Lower leg skin (tissue), 4 donors: ENCODE data around the gene DFFA. TPM values are rescaled to one million over a fixed set of nuclear protein-coding genes. Genes with fewer than 3 reads are reported as not detected.

Source experiments
- DNase-seq, 2 donors: peaks; one replicate each; pipeline ENCODE4 v3.0.0-alpha.2; 2019; ENCODE audit warnings: low spot score in 2 of 2
- H3K4me3 ChIP-seq: fragments of 200-600 bp; sonication (generic); 2 replicates; pipeline ENCODE4 v1.5.1; 2017; ENCODE audit warnings: mild to moderate bottlenecking, low read depth; ENCODE audit not compliant: poor library complexity, severe bottlenecking
- CTCF ChIP-seq, 3 donors: fragments of 450-650 bp; IDR thresholded peaks; one replicate each; pipeline ENCODE4 v1.5.1; 2016; ENCODE audit warnings: antibody characterized with exemption in 3 of 3, mild to moderate bottlenecking in 3 of 3, moderate library complexity in 2 of 3
- POLR2A ChIP-seq, 2 donors: fragments of 450-650 bp; IDR thresholded peaks; one replicate each; pipeline ENCODE4 v1.6.1; 2016 to 2017; ENCODE audit warnings: antibody characterized with exemption in 2 of 2, mild to moderate bottlenecking in 1 of 2, moderate library complexity in 1 of 2
- WGBS, 2 donors: methylation state at CpG; one replicate each; pipeline ENCODE4 v1.1.5; 2018; 5-methylcytosine and 5-hydroxymethylcytosine counted together
- intact Hi-C: fragments of 100-400 bp; cut with DNase I; formaldehyde crosslinking; loops from one replicate; pipeline ENCODE4 v1.15.0; 2023; ENCODE audit warnings: low total_unique reads
- total RNA-seq, 4 donors: library from RNA; depleted of rRNA; stranded (reverse); fragments of >200 nt; gene quantifications; one replicate each; pipeline ENCODE4 v1.1.0, GENCODE V29; 2016

The DFFA gene
- total RNA-seq, 4 donors from 2014 or later: 14.1 to 20.9 (median 18.0) TPM

DNA sequence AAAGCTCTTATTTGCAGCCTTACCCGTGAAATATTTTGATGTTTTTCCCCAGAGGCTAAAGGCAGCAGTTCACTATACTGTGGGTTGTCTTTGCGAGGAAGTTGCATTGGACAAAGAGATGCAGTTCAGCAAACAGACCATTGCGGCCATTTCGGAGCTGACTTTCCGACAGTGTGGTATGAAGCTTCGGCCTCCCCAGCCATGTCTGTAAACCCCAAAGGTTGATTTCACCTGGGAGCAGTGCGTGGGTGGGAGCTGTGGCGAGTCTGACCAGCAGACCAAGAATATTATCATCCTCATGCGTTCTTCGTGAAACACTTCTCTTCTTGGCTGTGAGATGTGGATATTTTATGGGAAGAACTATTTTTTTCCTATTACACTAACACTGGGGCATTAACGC, 38.5 kb downstream of the DFFA start:
- DNase-seq: no peak
- no peak overlapping the region for H3K4me3 ChIP-seq
- 85 to 89% methylated on average over 11 of the region's 11 CpGs for WGBS, 2 donors
- intact Hi-C loops: loop anchor here (5.0 kb wide), 1 partner anchor 59 kb away; no protein-coding TSS in a partner anchor
- TF ChIP-seq CTCF (IDR thresholded peaks at IDR 0.05) (no peak), POLR2A (IDR thresholded peaks at IDR 0.05) (no peak)

GRCh38 chr1:10432910-10433700, 39.2 kb downstream of the DFFA start:
- no peak for DNase-seq
- intact Hi-C loops: loop anchor here (5.0 kb wide), 1 partner anchor 59 kb away; no protein-coding TSS in a partner anchor
- 65 to 68% methylated on average over 14 of the region's 14 CpGs for WGBS, 2 donors
- TF ChIP-seq CTCF (IDR thresholded peaks at IDR 0.05): no peak
- TF ChIP-seq POLR2A (IDR thresholded peaks at IDR 0.05): no peak
- H3K4me3 ChIP-seq: no peak overlapping the region

DNA sequence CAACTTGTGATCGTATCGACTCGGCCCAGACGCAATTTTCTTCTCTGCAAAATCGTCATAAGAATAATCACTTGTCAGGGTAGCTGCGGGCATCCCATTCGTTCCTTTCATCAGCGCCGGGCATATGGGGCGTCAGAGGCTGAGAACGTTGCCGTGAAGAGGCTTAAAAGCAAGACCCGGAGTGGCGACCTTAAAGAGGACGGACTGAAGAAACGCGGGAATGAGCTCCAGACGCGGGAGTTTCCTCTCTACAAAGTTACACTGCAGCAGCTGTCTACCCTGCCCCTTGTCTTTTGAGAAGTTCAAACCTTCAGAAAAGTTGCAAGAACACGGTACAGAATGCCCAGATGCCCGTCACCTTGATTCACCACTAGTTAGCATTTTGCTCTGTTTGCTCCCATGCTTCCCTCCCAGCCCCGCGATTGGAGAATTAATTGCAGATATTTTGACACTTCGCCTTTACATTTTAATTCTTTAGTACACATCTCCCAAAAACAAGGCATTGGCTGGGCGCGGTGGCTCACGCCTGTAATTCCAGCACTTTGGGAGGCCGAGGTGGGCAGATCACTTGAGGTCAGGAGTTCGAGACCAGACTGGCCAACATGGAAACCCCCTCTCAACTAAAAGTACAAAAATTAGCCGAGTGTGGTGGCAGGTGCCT, 41.1 kb downstream of the DFFA start:
- peak overlapping the region; percentile 64 for H3K4me3 ChIP-seq
- intact Hi-C loops: loop anchor here (5.0 kb wide), 1 partner anchor 61 kb away; no protein-coding TSS in a partner anchor
- 24 to 28% methylated on average over 25 to 30 of the region's 30 CpGs for WGBS, 2 donors
- TF ChIP-seq CTCF (IDR thresholded peaks at IDR 0.05): no peak
- TF ChIP-seq POLR2A (IDR thresholded peaks at IDR 0.05): no peak
- DNase-seq: no peak

- 0% methylated on average over 22 to 49 of the region's 95 CpGs for WGBS, 2 donors
- H3K4me3 ChIP-seq: peak within 1 kb of the TSS; percentile 64
- intact Hi-C loops: loop anchor here (5.0 kb wide), 1 partner anchor 62 kb away; no protein-coding TSS in a partner anchor
- DNase-seq: peak; percentile 65 to 98
- TF ChIP-seq CTCF (IDR thresholded peaks at IDR 0.05) (peak in 2 of 3 donors; percentile 52 to 93), POLR2A (IDR thresholded peaks at IDR 0.05) (no peak)
These were observed 41.9 kb downstream of the DFFA start, which contains the start of gene CENPS for GRCh38 chr1:10430216-10431069. CENPS (plus strand) TSS chr1:10430433; CDS start chr1:10430518, 85 bp downstream.

GRCh38 chr1:10429868-10430215, 42.5 kb downstream of the DFFA start:
- no peak for DNase-seq
- intact Hi-C loops: loop anchor here (2.0 to 5.0 kb wide), 2 partner anchors 53 to 62 kb away; no protein-coding TSS in a partner anchor
- H3K4me3 ChIP-seq: peak overlapping the region; percentile 64
- TF ChIP-seq POLR2A (IDR thresholded peaks at IDR 0.05) (no peak), CTCF (IDR thresholded peaks at IDR 0.05) (no peak)
- 13 to 20% methylated on average over 16 of the region's 16 CpGs for WGBS, 2 donors
